ENCODE measurements around the gene CNTN5.

DNA sequence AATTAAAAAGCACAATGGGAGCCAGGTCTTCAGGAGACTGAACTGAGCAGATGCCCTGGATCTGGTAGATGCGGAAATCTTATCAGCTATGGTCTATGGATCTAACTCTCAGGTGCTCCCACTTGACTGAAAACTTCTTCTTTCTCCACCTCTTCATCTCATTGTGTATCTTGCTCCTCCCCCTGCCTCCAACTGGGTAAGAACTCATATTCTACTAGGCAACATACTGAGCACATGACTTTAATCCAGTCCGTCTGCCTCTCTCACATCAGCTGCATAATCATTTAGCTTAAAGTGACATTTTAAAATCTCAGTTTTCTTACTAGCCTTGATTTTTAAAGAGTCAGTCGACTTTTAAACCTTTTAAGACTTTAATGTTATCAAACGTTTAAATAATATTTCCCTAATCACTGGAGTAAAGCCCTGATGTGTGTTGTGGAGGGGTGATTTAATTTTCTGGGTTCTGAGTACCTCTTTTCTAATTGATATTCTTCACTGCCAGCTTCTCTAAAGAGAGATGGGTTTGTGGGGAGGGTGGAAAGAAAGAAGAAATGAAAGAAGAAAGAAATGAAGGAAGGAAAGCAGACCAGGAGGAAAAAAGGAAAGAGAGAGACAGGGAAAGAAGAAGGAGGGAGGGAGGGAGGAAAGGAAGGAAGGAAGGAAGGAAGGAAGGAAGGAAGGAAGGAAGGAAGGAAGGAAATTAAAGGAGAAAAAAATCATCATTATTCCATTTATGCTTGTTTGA is 1073.5 kb downstream of the CNTN5 start:
- TF ChIP-seq RCOR1 (IDR thresholded peaks at IDR 0.05; ENCODE audit: low read length): no peak
- no peak for TF ChIP-seq TAF1 (IDR thresholded peaks at IDR 0.05; ENCODE audit: borderline replicate concordance, low read depth, low read length)
- TF ChIP-seq SIN3A (IDR thresholded peaks at IDR 0.05; ENCODE audit: borderline replicate concordance, low read depth, low read length): no peak
- TF ChIP-seq MXI1 (IDR thresholded peaks at IDR 0.05; ENCODE audit: low read depth, low read length): no peak
- no peak for TF ChIP-seq EZH2phosphoT487 (IDR thresholded peaks at IDR 0.05; ENCODE audit: borderline replicate concordance, low read depth)
- TF ChIP-seq, protein P1, sequence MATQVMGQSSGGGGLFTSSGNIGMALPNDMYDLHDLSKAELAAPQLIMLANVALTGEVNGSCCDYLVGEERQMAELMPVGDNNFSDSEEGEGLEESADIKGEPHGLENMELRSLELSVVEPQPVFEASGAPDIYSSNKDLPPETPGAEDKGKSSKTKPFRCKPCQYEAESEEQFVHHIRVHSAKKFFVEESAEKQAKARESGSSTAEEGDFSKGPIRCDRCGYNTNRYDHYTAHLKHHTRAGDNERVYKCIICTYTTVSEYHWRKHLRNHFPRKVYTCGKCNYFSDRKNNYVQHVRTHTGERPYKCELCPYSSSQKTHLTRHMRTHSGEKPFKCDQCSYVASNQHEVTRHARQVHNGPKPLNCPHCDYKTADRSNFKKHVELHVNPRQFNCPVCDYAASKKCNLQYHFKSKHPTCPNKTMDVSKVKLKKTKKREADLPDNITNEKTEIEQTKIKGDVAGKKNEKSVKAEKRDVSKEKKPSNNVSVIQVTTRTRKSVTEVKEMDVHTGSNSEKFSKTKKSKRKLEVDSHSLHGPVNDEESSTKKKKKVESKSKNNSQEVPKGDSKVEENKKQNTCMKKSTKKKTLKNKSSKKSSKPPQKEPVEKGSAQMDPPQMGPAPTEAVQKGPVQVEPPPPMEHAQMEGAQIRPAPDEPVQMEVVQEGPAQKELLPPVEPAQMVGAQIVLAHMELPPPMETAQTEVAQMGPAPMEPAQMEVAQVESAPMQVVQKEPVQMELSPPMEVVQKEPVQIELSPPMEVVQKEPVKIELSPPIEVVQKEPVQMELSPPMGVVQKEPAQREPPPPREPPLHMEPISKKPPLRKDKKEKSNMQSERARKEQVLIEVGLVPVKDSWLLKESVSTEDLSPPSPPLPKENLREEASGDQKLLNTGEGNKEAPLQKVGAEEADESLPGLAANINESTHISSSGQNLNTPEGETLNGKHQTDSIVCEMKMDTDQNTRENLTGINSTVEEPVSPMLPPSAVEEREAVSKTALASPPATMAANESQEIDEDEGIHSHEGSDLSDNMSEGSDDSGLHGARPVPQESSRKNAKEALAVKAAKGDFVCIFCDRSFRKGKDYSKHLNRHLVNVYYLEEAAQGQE (IDR thresholded peaks at IDR 0.05; ENCODE audit: low read depth, low read length): no peak
- TF ChIP-seq, protein P2, sequence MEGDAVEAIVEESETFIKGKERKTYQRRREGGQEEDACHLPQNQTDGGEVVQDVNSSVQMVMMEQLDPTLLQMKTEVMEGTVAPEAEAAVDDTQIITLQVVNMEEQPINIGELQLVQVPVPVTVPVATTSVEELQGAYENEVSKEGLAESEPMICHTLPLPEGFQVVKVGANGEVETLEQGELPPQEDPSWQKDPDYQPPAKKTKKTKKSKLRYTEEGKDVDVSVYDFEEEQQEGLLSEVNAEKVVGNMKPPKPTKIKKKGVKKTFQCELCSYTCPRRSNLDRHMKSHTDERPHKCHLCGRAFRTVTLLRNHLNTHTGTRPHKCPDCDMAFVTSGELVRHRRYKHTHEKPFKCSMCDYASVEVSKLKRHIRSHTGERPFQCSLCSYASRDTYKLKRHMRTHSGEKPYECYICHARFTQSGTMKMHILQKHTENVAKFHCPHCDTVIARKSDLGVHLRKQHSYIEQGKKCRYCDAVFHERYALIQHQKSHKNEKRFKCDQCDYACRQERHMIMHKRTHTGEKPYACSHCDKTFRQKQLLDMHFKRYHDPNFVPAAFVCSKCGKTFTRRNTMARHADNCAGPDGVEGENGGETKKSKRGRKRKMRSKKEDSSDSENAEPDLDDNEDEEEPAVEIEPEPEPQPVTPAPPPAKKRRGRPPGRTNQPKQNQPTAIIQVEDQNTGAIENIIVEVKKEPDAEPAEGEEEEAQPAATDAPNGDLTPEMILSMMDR (IDR thresholded peaks at IDR 0.05): no peak
- no peak for TF ChIP-seq TCF12 (IDR thresholded peaks at IDR 0.05)
- TF ChIP-seq, protein P3, sequence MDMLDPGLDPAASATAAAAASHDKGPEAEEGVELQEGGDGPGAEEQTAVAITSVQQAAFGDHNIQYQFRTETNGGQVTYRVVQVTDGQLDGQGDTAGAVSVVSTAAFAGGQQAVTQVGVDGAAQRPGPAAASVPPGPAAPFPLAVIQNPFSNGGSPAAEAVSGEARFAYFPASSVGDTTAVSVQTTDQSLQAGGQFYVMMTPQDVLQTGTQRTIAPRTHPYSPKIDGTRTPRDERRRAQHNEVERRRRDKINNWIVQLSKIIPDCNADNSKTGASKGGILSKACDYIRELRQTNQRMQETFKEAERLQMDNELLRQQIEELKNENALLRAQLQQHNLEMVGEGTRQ (IDR thresholded peaks at IDR 0.05; ENCODE audit: borderline replicate concordance, low read depth, low read length): no peak
- TF ChIP-seq RFX5 (IDR thresholded peaks at IDR 0.05; ENCODE audit: low read length): no peak
- no peak for TF ChIP-seq SMC3 (IDR thresholded peaks at IDR 0.05; ENCODE audit: low read depth, low read length)
- TF ChIP-seq RXRA (IDR thresholded peaks at IDR 0.05; ENCODE audit: borderline replicate concordance, low read depth): no peak

All from SK-N-SH (cell line).